ENCODE data around the gene SLC9A3.

The SLC9A3 gene

DNA sequence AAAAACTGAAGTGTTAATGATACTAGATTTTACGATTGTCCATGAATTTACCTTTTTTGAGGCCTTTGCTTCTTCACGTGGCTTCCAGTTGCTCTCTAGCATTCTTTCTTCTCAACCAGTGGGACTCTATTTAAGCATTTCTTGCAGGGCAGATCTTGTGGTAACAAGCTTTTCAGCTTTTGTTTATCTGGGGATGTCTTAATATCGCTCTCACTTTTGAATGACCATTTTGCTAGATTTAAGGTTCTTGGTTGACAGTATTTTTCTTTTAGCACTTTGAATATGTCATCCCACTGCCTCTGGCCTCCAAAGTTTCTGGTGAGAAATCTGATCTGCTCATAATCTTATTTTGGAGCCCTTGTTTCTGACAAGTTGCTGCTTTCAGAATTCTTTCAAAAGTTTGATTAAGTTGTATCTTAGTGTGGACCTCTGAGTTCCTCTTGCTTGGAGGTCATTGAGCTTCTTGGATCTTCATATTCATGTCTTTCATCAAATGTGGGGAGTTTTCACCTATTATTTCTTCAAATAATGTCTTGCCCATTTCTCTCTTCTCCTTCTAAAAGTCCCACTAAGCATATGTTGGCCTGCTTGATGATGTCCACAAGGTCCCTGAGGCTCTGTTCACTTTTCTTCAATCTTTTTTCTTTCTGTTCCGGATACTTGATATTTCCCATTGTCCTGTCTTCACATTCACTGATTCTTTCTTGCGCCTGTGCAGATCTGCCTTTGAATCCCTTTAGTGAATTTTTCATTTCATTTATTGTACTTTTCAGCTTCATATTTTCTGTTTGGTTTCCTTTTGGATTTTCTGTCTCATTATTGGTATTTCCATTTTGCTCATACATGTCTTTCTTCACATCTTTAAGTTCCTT, 72.4 kb downstream of the SLC9A3 start:
- Histone ChIP-seq H3K36me3 (ENCODE audit: control insufficient read depth, insufficient read depth, low read length) (peaks cover 3% of the 10 kb centered on the region), H2AK5ac (ENCODE audit: low read length) (no peak overlapping the region), H3K79me1 (ENCODE audit: low read length) (peaks cover 3% of the 10 kb centered on the region), H3K27me3 (ENCODE audit: insufficient read depth, low read length, poor library complexity) (no peaks in the 10 kb centered on the region), H3K56ac (ENCODE audit: low read length) (no peak overlapping the region), H3K4me1 (ENCODE audit: control insufficient read depth, low read depth, low read length) (no peaks in the 10 kb centered on the region), H2BK15ac (replicated peaks; ENCODE audit: low read depth) (no peak overlapping the region), H3K18ac (ENCODE audit: low read length) (no peak overlapping the region), H2BK5ac (ENCODE audit: low read length) (no peak overlapping the region), H3K4ac (ENCODE audit: low read depth, low read length) (no peak overlapping the region), H2BK120ac (ENCODE audit: low read depth, low read length) (no peak overlapping the region), H4K8ac (ENCODE audit: low read depth, low read length) (no peak overlapping the region), H4K5ac (ENCODE audit: low read length) (no peak overlapping the region), H3K9ac (ENCODE audit: low read length) (no peak overlapping the region), H3K23ac (ENCODE audit: low read length) (no peak overlapping the region), H3K79me2 (ENCODE audit: control insufficient read depth, insufficient read depth, low read length) (no peaks in the 10 kb centered on the region), H3K4me2 (ENCODE audit: low read length) (no peak overlapping the region), H3K27ac (ENCODE audit: low read depth, low read length) (no peak overlapping the region), H3K4me3 (ENCODE audit: low read length) (no peak overlapping the region)
- no peak for DNase-seq
- no CpG with 5 or more reads among the region's 5 CpGs for WGBS (ENCODE audit: extremely low coverage, insufficient coverage, low lambda C conversion rate)

DNA sequence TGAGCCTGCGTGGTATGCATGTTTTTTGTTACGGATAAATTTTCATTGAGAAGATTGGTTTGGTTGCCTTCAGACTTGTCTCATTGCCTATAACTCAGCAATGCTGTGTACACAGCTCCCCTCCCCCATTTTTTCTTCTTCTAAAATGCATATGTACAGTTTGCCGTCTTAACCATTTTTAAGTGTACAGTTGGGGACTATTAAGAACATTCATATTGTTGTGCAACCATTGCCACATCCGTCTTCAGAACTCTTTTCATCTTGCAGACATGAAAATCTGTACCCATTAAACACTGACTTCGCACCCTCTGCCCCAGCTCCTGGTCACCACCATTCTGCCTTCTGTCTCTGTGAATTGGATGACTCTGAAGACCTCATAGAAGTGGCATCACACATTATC, 75.1 kb downstream of the SLC9A3 start:
- no CpG with 5 or more reads among the region's 5 CpGs for WGBS (ENCODE audit: extremely low coverage, insufficient coverage, low lambda C conversion rate)
- Histone ChIP-seq H3K23ac (ENCODE audit: low read length) (no peak overlapping the region), H3K56ac (ENCODE audit: low read length) (no peak overlapping the region), H2BK5ac (ENCODE audit: low read length) (no peak overlapping the region), H3K27ac (ENCODE audit: low read depth, low read length) (no peak overlapping the region), H3K79me1 (ENCODE audit: low read length) (no peaks in the 10 kb centered on the region), H2BK15ac (replicated peaks; ENCODE audit: low read depth) (no peak overlapping the region), H3K36me3 (ENCODE audit: control insufficient read depth, insufficient read depth, low read length) (peaks cover 3% of the 10 kb centered on the region), H3K4me1 (ENCODE audit: control insufficient read depth, low read depth, low read length) (no peaks in the 10 kb centered on the region), H3K4me2 (ENCODE audit: low read length) (no peak overlapping the region), H3K4me3 (ENCODE audit: low read length) (no peak overlapping the region), H2AK5ac (ENCODE audit: low read length) (no peak overlapping the region), H3K79me2 (ENCODE audit: control insufficient read depth, insufficient read depth, low read length) (no peaks in the 10 kb centered on the region), H3K4ac (ENCODE audit: low read depth, low read length) (no peak overlapping the region), H3K9ac (ENCODE audit: low read length) (no peak overlapping the region), H4K8ac (ENCODE audit: low read depth, low read length) (no peak overlapping the region), H2BK120ac (ENCODE audit: low read depth, low read length) (no peak overlapping the region), H3K27me3 (ENCODE audit: insufficient read depth, low read length, poor library complexity) (no peaks in the 10 kb centered on the region), H3K18ac (ENCODE audit: low read length) (no peak overlapping the region), H4K5ac (ENCODE audit: low read length) (no peak overlapping the region)
- no peak for DNase-seq

DNA sequence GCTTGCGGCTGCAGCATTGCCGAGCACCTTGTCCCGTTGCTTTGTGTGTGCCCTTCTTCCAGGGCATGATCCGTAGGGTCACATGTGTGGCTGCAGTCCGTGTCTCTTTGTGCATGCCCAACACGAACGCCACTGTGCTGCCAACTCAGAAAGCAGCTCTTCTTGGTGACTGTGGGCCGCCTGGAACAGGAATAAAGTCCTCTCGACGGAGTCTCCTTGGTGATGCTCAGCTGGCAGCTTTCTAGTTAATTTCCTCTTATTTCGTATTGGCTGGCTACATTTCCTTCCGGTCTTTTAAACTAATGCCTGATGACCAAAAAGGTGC, 75.5 kb downstream of the SLC9A3 start:
- H3K4ac ChIP-seq (ENCODE audit: low read depth, low read length) = no peak overlapping the region
- H3K23ac ChIP-seq (ENCODE audit: low read length) = no peak overlapping the region
- no peak overlapping the region for H4K5ac ChIP-seq (ENCODE audit: low read length)
- no peak overlapping the region for H2BK15ac ChIP-seq (replicated peaks; ENCODE audit: low read depth)
- H3K79me1 ChIP-seq (ENCODE audit: low read length) = peaks cover 2% of the 10 kb centered on the region
- no peak for DNase-seq
- no peak overlapping the region for H3K4me3 ChIP-seq (ENCODE audit: low read length)
- no peak overlapping the region for H3K9ac ChIP-seq (ENCODE audit: low read length)
- WGBS (ENCODE audit: extremely low coverage, insufficient coverage, low lambda C conversion rate) = no CpG with 5 or more reads among the region's 12 CpGs
- no peaks in the 10 kb centered on the region for H3K27me3 ChIP-seq (ENCODE audit: insufficient read depth, low read length, poor library complexity)
- no peak overlapping the region for H3K18ac ChIP-seq (ENCODE audit: low read length)
- H2BK5ac ChIP-seq (ENCODE audit: low read length) = no peak overlapping the region
- no peak overlapping the region for H3K4me2 ChIP-seq (ENCODE audit: low read length)
- H3K4me1 ChIP-seq (ENCODE audit: control insufficient read depth, low read depth, low read length) = no peaks in the 10 kb centered on the region
- H3K27ac ChIP-seq (ENCODE audit: low read depth, low read length) = no peak overlapping the region
- H2AK5ac ChIP-seq (ENCODE audit: low read length) = no peak overlapping the region
- H2BK120ac ChIP-seq (ENCODE audit: low read depth, low read length) = no peak overlapping the region
- H3K36me3 ChIP-seq (ENCODE audit: control insufficient read depth, insufficient read depth, low read length) = peaks cover 3% of the 10 kb centered on the region
- H3K79me2 ChIP-seq (ENCODE audit: control insufficient read depth, insufficient read depth, low read length) = peaks cover 2% of the 10 kb centered on the region
- no peak overlapping the region for H3K56ac ChIP-seq (ENCODE audit: low read length)
- no peak overlapping the region for H4K8ac ChIP-seq (ENCODE audit: low read depth, low read length)

DNA sequence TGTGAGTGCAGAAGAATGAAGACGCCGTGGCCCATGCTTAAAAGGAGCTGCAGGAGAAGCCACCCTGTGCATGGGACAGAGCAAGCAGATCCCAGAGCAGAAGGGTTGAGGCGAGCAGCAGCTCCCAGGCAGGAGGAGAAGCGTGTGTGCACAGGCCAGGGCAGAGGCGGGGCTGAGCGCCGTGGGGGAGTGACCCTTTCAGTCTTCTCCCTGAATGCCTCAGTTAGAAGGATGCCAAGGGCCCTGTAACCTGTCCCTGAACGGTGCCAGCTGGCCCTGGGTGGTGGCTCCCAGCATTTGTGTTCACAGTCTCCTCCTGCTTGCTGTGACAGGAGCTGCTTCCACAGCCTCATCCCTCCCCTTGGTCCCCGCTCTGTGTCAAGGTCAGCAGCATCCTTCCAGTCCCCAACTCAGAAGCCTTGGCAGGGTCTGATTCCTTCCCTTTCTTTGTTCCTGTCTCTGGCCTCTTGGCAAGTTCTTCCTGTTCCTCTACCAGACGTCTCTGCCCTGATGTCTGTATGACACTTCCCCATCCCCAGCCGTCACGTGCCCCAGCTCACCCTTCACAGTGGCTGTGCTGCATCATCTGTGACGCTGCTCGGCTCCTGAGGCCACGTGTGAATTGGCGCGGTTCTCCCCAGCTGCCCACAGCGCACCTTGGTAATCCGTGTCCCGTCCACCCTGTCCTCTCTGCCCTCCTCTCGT, 76.0 kb downstream of the SLC9A3 start:
- no CpG with 5 or more reads among the region's 21 CpGs for WGBS (ENCODE audit: extremely low coverage, insufficient coverage, low lambda C conversion rate)
- H3K23ac ChIP-seq (ENCODE audit: low read length) = no peak overlapping the region
- peaks cover 5% of the 10 kb centered on the region for H3K79me2 ChIP-seq (ENCODE audit: control insufficient read depth, insufficient read depth, low read length)
- H2AK5ac ChIP-seq (ENCODE audit: low read length) = no peak overlapping the region
- DNase-seq = no peak
- no peak overlapping the region for H3K56ac ChIP-seq (ENCODE audit: low read length)
- no peak overlapping the region for H3K27ac ChIP-seq (ENCODE audit: low read depth, low read length)
- H3K27me3 ChIP-seq (ENCODE audit: insufficient read depth, low read length, poor library complexity) = no peaks in the 10 kb centered on the region
- no peak overlapping the region for H3K4ac ChIP-seq (ENCODE audit: low read depth, low read length)
- H3K4me1 ChIP-seq (ENCODE audit: control insufficient read depth, low read depth, low read length) = no peaks in the 10 kb centered on the region
- H2BK15ac ChIP-seq (replicated peaks; ENCODE audit: low read depth) = no peak overlapping the region
- peaks cover 7% of the 10 kb centered on the region for H3K79me1 ChIP-seq (ENCODE audit: low read length)
- H3K9ac ChIP-seq (ENCODE audit: low read length) = no peak overlapping the region
- H4K8ac ChIP-seq (ENCODE audit: low read depth, low read length) = no peak overlapping the region
- no peak overlapping the region for H3K18ac ChIP-seq (ENCODE audit: low read length)
- H2BK5ac ChIP-seq (ENCODE audit: low read length) = no peak overlapping the region
- H3K4me3 ChIP-seq (ENCODE audit: low read length) = no peak overlapping the region
- H2BK120ac ChIP-seq (ENCODE audit: low read depth, low read length) = no peak overlapping the region
- no peak overlapping the region for H3K4me2 ChIP-seq (ENCODE audit: low read length)
- H4K5ac ChIP-seq (ENCODE audit: low read length) = no peak overlapping the region
- peaks cover 3% of the 10 kb centered on the region for H3K36me3 ChIP-seq (ENCODE audit: control insufficient read depth, insufficient read depth, low read length)

DNA sequence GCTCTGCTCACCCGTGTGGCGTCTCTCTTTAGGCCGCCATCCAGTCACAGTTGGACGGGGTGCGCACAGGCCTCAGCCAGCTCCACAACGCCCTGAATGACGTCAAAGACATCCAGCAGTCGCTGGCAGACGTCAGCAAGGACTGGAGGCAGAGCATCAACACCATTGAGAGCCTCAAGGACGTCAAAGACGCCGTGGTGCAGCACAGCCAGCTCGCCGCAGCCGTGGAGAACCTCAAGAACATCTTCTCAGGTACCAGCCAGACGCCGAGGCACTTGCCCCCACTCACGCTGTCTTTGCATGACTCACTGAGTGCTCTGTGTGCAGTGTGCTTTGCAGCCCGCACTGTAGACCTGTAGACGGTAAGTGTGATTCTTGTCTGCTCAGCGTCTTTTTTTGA, 76.7 kb downstream of the SLC9A3 start:
- no peak overlapping the region for H2BK15ac ChIP-seq (replicated peaks; ENCODE audit: low read depth)
- no peak overlapping the region for H4K8ac ChIP-seq (ENCODE audit: low read depth, low read length)
- H3K4me2 ChIP-seq (ENCODE audit: low read length) = no peak overlapping the region
- DNase-seq = no peak
- H4K5ac ChIP-seq (ENCODE audit: low read length) = no peak overlapping the region
- H3K27me3 ChIP-seq (ENCODE audit: insufficient read depth, low read length, poor library complexity) = no peaks in the 10 kb centered on the region
- H3K56ac ChIP-seq (ENCODE audit: low read length) = no peak overlapping the region
- H3K36me3 ChIP-seq (ENCODE audit: control insufficient read depth, insufficient read depth, low read length) = peaks cover 3% of the 10 kb centered on the region
- H2AK5ac ChIP-seq (ENCODE audit: low read length) = no peak overlapping the region
- no peak overlapping the region for H3K9ac ChIP-seq (ENCODE audit: low read length)
- no peak overlapping the region for H3K4me3 ChIP-seq (ENCODE audit: low read length)
- no peak overlapping the region for H3K18ac ChIP-seq (ENCODE audit: low read length)
- H2BK120ac ChIP-seq (ENCODE audit: low read depth, low read length) = no peak overlapping the region
- no peaks in the 10 kb centered on the region for H3K4me1 ChIP-seq (ENCODE audit: control insufficient read depth, low read depth, low read length)
- no peak overlapping the region for H3K23ac ChIP-seq (ENCODE audit: low read length)
- no peak overlapping the region for H2BK5ac ChIP-seq (ENCODE audit: low read length)
- H3K27ac ChIP-seq (ENCODE audit: low read depth, low read length) = no peak overlapping the region
- H3K4ac ChIP-seq (ENCODE audit: low read depth, low read length) = no peak overlapping the region
- peaks cover 5% of the 10 kb centered on the region for H3K79me2 ChIP-seq (ENCODE audit: control insufficient read depth, insufficient read depth, low read length)
- peaks cover 7% of the 10 kb centered on the region for H3K79me1 ChIP-seq (ENCODE audit: low read length)
- WGBS (ENCODE audit: extremely low coverage, insufficient coverage, low lambda C conversion rate) = no CpG with 5 or more reads among the region's 21 CpGs
